HUES48 (cell line): ENCODE results near the gene DNAJB14.

Experiments used
- H3K27ac ChIP-seq: one replicate; pipeline ENCODE4 v1.7.0; 2013; ENCODE audit warnings: low read depth, low read length, inconsistent platforms
- H3K27me3 ChIP-seq: 2 replicates; pipeline ENCODE4 v1.6.1; 2013; ENCODE audit warnings: mild to moderate bottlenecking, low read length; ENCODE audit not compliant: control insufficient read depth, insufficient read depth
- H3K36me3 ChIP-seq: 2 replicates; pipeline ENCODE4 v1.6.1; 2013; ENCODE audit warnings: low read length; ENCODE audit not compliant: control insufficient read depth, insufficient read depth
- H3K4me1 ChIP-seq: 2 replicates; pipeline ENCODE4 v1.6.1; 2013; ENCODE audit warnings: mild to moderate bottlenecking, low read length; ENCODE audit not compliant: control insufficient read depth, insufficient read depth
- H3K4me3 ChIP-seq: 2 replicates; pipeline ENCODE4 v1.5.1; 2013; ENCODE audit warnings: mild to moderate bottlenecking, low read depth, low read length
- H3K9ac ChIP-seq: 2 replicates; pipeline ENCODE4 v1.6.1; 2013; ENCODE audit warnings: mild to moderate bottlenecking, low read depth, low read length, moderate library complexity
- H3K9me3 ChIP-seq: 2 replicates; pipeline ENCODE4 v1.6.1; 2013; ENCODE audit warnings: low read length; ENCODE audit not compliant: control insufficient read depth, insufficient read depth

DNAJB14 gene

DNA sequence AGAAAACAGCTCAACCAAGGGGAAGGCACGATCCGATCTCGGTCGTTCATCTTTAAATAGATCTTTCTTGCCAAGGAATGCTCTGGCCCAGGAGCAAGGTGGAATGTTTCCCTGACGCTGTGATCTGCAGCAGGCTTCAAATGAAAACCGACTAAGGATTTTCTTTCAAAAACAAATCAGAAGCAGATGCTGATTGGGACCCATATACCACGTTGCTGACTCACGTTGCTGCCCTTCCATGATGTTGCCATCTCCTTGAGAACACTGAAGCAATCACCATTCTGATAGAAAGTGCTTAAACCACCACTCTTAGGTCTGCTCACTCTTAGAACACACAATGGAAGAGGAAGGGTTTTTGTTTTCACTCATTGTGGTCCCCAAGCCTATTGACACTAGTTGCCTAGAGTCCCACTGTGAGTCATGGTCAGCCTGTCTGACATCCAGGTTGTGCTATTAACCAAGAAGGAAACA lies 78.3 kb downstream of the DNAJB14 start:
- H3K27ac ChIP-seq, result peak overlapping the region; percentile 77
- no peak overlapping the region for H3K9ac ChIP-seq
- H3K27me3 ChIP-seq, result no peaks in the 10 kb centered on the region
- H3K4me3 ChIP-seq, result no peak overlapping the region; the same call in 1 of the 2 replicates
- no peaks in the 10 kb centered on the region for H3K9me3 ChIP-seq
- no peaks in the 10 kb centered on the region for H3K36me3 ChIP-seq
- peaks cover 8% of the 10 kb centered on the region for H3K4me1 ChIP-seq

GRCh38 chr4:99863804-99864203 lies 82.6 kb downstream of the DNAJB14 start:
- no peaks in the 10 kb centered on the region for H3K36me3 ChIP-seq
- no peak overlapping the region for H3K9ac ChIP-seq
- peaks cover 8% of the 10 kb centered on the region for H3K4me1 ChIP-seq
- H3K27me3 ChIP-seq, result no peaks in the 10 kb centered on the region
- no peak overlapping the region for H3K4me3 ChIP-seq
- no peak overlapping the region for H3K27ac ChIP-seq
- H3K9me3 ChIP-seq, result no peaks in the 10 kb centered on the region

DNA sequence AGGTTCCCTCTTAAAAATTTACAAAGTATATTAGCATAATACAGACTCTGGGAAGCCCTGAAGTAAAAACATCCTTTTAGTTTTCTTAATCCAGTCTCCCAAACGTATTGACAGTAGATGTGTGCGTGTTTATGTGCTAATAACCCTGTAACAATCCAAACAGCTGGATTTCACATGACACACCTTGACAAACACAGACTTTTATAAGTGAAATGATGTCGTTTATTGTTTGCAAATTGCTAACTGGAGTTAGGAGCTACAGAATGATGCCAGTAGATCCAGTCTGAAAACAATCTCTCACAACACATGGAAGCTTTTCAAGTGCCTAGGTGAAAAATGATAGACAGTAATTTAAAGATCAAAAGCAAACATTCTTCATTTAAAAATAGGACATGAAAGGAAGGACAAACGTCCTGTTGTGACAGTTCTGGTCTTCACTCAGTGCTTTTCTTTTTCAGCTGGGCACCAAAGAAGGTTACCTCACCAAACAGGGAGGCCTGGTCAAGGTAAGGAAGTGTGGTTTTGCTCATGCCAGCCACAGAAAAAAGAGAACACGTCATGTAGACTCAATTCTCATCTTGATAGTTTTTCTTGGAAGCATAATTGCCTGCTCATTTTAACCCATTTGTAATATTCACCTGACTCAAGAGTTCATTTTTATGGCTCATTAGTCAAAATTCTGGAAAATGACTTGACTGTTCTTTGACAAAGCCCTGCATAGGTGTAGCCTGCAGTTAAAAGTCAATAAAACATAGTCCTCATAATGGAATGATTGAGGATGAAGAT lies 85.1 kb downstream of the DNAJB14 start:
- Histone ChIP-seq H3K4me3 (no peak overlapping the region), H3K9ac (no peak overlapping the region), H3K4me1 (no peaks in the 10 kb centered on the region), H3K27ac (no peak overlapping the region), H3K9me3 (no peaks in the 10 kb centered on the region), H3K27me3 (no peaks in the 10 kb centered on the region), H3K36me3 (no peaks in the 10 kb centered on the region)

GRCh38 chr4:99860521-99860920 lies 85.9 kb downstream of the DNAJB14 start:
- Histone ChIP-seq H3K4me3 (no peak overlapping the region), H3K9me3 (no peaks in the 10 kb centered on the region), H3K27ac (no peak overlapping the region), H3K27me3 (no peaks in the 10 kb centered on the region), H3K4me1 (no peaks in the 10 kb centered on the region), H3K36me3 (no peaks in the 10 kb centered on the region), H3K9ac (no peak overlapping the region)

- Histone ChIP-seq H3K36me3 (no peaks in the 10 kb centered on the region), H3K27me3 (no peaks in the 10 kb centered on the region)
Measured at GRCh38 chr4:99859618-99860017, 86.8 kb downstream of the DNAJB14 start.

DNA sequence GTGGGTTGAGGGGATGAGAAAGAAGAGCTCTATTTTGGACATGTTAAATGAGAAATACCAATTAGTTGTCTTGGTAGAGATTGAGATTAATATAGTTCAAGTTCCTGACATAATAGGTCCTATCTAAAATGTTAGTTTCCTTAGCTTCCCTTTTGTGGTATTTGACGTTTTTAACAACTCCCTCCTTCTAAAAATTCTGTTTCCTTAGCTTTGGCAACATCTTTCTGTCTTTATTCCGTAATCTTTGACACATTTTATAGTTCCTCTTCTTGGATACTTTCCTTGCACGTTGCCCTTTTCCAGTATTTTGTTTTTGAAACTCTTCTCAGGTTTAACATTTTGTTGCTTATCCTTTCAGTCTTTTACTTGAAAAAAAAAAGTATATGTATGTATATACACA lies 89.1 kb downstream of the DNAJB14 start:
- Histone ChIP-seq H3K36me3 (no peaks in the 10 kb centered on the region), H3K4me1 (no peaks in the 10 kb centered on the region), H3K9me3 (no peaks in the 10 kb centered on the region), H3K27ac (no peak overlapping the region), H3K9ac (no peak overlapping the region), H3K4me3 (no peak overlapping the region), H3K27me3 (no peaks in the 10 kb centered on the region)

More at GRCh38 chr4:99859618-99860017, 86.8 kb downstream of the DNAJB14 start:
- H3K4me3 ChIP-seq, result no peak overlapping the region
- no peaks in the 10 kb centered on the region for H3K4me1 ChIP-seq
- H3K27ac ChIP-seq, result no peak overlapping the region
- no peak overlapping the region for H3K9ac ChIP-seq
- no peaks in the 10 kb centered on the region for H3K9me3 ChIP-seq

DNA sequence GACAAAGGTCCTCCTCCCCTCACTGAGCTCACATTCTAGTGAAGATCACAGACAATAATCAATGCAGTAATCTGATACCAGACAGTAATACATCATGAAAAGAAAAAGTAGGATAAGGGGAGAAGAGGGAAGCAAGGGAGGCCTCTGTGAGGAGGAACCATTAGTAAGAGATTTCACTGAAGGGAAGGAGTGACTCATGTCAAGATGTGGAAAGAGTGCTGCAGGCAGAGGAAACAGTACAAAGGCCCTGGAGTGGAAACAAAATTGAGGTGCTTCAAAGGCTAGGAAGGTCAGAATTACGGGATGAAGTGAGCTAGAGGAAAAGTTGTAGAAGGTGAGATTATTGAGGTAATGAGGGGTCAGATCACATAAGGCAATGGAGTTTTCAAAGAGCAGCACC lies 90.3 kb downstream of the DNAJB14 start:
- Histone ChIP-seq H3K4me3 (no peak overlapping the region), H3K4me1 (no peaks in the 10 kb centered on the region), H3K9me3 (no peaks in the 10 kb centered on the region), H3K27me3 (no peaks in the 10 kb centered on the region), H3K9ac (no peak overlapping the region), H3K36me3 (no peaks in the 10 kb centered on the region), H3K27ac (no peak overlapping the region)

DNA sequence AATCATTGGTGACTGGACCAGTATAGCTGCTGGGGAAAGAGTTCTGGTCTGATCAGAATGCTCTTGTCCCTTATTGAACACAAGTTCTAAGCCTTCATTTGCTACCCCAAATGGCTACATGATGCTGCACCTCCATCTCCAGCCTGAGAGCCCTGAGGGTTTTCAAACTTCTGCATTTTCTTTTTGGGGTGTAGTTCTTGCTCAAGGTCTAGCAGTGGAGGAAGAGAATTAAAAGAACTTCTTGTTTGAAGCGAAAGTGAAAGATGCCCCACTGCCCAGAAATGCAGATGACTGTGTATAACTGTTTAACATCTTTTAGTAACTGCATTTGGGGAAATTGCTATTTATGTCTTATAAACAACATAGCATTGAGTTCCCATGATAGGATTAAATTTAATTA lies 90.7 kb downstream of the DNAJB14 start:
- H3K9me3 ChIP-seq, result no peaks in the 10 kb centered on the region
- H3K36me3 ChIP-seq, result no peaks in the 10 kb centered on the region
- no peak overlapping the region for H3K9ac ChIP-seq
- no peak overlapping the region for H3K27ac ChIP-seq
- no peaks in the 10 kb centered on the region for H3K4me1 ChIP-seq
- no peak overlapping the region for H3K4me3 ChIP-seq
- no peaks in the 10 kb centered on the region for H3K27me3 ChIP-seq

- Histone ChIP-seq H3K36me3 (no peaks in the 10 kb centered on the region), H3K4me3 (no peak overlapping the region), H3K27ac (no peak overlapping the region)
Measured at GRCh38 chr4:99853999-99854398, 92.4 kb downstream of the DNAJB14 start.

DNA sequence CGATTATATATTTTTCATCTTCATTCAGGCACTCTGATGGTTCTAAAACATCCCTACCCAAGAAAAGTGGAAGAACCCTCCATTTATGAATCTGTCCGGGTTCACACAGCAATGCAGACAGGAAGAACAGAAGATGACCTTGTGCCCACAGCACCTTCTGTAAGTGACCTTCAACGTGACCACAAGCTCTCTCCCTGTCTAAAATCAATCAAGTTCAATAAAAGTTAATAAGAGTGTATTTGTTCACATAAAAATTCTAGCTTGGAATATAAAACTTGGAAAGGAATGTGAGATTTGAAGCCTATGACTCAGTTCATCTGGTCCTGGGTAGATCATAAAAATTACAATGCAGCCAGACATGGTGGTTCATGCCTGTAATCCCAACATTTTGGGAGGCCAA lies 93.2 kb downstream of the DNAJB14 start:
- H3K9ac ChIP-seq, result no peak overlapping the region
- H3K9me3 ChIP-seq, result no peaks in the 10 kb centered on the region
- no peak overlapping the region for H3K4me3 ChIP-seq
- no peaks in the 10 kb centered on the region for H3K27me3 ChIP-seq
- H3K27ac ChIP-seq, result no peak overlapping the region
- H3K4me1 ChIP-seq, result no peaks in the 10 kb centered on the region
- no peaks in the 10 kb centered on the region for H3K36me3 ChIP-seq

More at GRCh38 chr4:99853999-99854398, 92.4 kb downstream of the DNAJB14 start:
- H3K9ac ChIP-seq, result no peak overlapping the region
- no peaks in the 10 kb centered on the region for H3K9me3 ChIP-seq
- H3K27me3 ChIP-seq, result no peaks in the 10 kb centered on the region
- H3K4me1 ChIP-seq, result no peaks in the 10 kb centered on the region

DNA sequence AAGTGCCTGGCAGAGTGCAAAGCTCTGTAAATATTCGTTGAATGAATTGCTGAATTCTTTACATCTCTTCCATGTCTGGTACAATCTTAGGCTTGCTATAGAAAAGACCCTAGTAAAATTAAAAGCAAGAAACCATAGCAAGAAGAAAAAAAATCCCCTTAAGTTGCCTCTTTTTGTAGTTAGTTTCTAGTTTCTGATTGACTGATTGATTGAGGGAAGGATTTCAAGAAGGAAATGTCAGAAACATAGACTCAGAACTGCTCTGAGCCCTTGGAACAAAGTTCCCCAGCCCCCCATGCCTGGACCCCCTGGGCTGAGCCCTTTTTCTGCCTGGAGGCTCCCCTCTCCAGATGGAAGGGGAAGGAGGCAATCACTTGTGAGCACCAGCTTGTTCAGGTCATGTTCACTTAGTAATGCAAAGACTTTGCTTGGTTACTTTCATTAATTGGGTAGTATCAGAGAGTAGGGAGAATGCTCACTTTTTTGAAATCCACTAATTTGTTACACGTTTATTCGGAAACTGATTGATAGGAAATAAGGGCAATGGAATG lies 94.1 kb downstream of the DNAJB14 start:
- Histone ChIP-seq H3K36me3 (no peaks in the 10 kb centered on the region), H3K4me3 (no peak overlapping the region), H3K9me3 (no peaks in the 10 kb centered on the region), H3K27ac (no peak overlapping the region), H3K4me1 (no peaks in the 10 kb centered on the region), H3K27me3 (no peaks in the 10 kb centered on the region), H3K9ac (no peak overlapping the region)
